ENCODE data around the gene DIPK2A. TPM values are rescaled to one million over a fixed set of nuclear protein-coding genes. Genes with fewer than 3 reads are reported as not detected.

Gene DIPK2A
- total RNA-seq, 6 donors from 2014 or later = 15.7 to 73.6 (median 28.0) TPM

DNA sequence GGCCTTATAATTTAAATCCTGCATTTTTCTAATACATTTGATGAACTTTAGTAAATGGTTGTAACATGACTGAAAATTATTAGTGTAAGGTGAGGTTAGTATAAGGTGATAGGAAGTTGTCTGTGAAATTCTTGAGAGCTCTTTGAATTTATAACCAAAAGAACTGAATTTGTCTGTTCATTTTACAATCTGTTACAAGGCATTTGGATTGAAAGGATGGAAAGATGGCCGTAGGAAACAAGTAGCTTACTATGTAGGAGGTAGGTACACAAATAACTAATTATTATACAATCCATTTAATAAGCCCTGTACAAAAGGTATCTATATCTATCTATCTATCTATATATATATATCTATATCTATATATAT is 6.6 kb downstream of the DIPK2A start:
- peak overlapping the region in 3 of 4 donors; percentile 31 to 60 (median 49) for H3K27ac ChIP-seq
- TF ChIP-seq POLR2A (IDR thresholded peaks at IDR 0.05) (no peak), POLR2AphosphoS5 (IDR thresholded peaks at IDR 0.05) (no peak), EP300 (IDR thresholded peaks at IDR 0.05) (no peak)
- TF ChIP-seq, protein P1, sequence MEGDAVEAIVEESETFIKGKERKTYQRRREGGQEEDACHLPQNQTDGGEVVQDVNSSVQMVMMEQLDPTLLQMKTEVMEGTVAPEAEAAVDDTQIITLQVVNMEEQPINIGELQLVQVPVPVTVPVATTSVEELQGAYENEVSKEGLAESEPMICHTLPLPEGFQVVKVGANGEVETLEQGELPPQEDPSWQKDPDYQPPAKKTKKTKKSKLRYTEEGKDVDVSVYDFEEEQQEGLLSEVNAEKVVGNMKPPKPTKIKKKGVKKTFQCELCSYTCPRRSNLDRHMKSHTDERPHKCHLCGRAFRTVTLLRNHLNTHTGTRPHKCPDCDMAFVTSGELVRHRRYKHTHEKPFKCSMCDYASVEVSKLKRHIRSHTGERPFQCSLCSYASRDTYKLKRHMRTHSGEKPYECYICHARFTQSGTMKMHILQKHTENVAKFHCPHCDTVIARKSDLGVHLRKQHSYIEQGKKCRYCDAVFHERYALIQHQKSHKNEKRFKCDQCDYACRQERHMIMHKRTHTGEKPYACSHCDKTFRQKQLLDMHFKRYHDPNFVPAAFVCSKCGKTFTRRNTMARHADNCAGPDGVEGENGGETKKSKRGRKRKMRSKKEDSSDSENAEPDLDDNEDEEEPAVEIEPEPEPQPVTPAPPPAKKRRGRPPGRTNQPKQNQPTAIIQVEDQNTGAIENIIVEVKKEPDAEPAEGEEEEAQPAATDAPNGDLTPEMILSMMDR (IDR thresholded peaks at IDR 0.05) = no peak
- ATAC-seq (ENCODE audit: low FRiP score in 2 of 2) = no peak

DNA sequence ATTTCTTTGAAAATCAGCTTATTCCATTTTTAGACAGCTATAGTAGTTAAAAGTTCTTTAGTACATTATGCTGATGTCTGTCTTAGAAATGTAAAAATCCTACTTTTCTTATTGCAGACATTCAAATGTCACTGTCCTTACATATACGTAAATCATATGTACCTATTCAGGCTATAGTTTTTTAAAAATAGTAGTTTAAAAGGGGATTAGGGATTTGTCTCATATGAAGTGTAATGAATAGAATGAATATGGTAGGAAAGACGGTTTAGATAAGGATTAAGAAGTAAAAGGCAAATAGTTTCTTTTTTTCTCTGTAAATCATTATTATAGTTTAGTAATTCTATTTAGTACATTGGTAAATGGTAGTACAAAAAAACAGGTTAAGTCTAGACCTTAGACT is 7.4 kb downstream of the DIPK2A start:
- H3K27me3 ChIP-seq = no peaks in the 10 kb centered on the region
- no peak for ATAC-seq (ENCODE audit: low FRiP score in 2 of 2)
- no peak for TF ChIP-seq POLR2AphosphoS5 (IDR thresholded peaks at IDR 0.05)
- TF ChIP-seq EP300 (IDR thresholded peaks at IDR 0.05) = no peak
- WGBS, 2 donors = 81 to 87% methylated on average over 2 of the region's 2 CpGs
- H3K9me3 ChIP-seq = no peaks in the 10 kb centered on the region
- no peak for DNase-seq
- peaks cover 18 to 34% (median 20%) of the 10 kb centered on the region in 4 donors for H3K4me1 ChIP-seq
- H3K36me3 ChIP-seq = no peaks in the 10 kb centered on the region
- no peak overlapping the region for H3K4me3 ChIP-seq
- no peak overlapping the region for H3K27ac ChIP-seq

More for the DNA sequence above, 6.6 kb downstream of the DIPK2A start:
- WGBS, 2 donors = 68 to 82% methylated on average over 1 of the region's 1 CpG
- H3K4me3 ChIP-seq = no peak overlapping the region
- DNase-seq = no peak
- H3K27me3 ChIP-seq = no peaks in the 10 kb centered on the region
- peaks cover 22 to 34% (median 24%) of the 10 kb centered on the region in 4 donors for H3K4me1 ChIP-seq
- no peaks in the 10 kb centered on the region for H3K36me3 ChIP-seq
- H3K9me3 ChIP-seq = no peaks in the 10 kb centered on the region

DNA sequence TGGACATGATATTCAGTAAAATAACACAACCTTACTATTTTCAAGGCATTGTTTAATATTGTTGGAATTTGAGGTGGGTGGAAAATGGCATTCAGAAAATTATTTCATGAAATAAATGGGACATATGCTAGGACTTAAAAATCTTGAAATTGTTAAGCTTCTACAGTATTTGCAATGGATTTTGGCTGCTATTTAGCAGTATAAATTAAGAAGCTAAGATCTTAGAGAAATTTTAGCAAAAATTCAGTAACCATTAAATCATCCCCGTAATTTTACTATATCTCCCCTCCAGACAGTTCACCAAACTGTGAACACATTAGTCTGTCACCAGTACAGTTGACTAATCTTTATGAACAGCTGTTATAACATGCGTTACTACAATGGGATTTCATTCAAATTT is 8.2 kb downstream of the DIPK2A start:
- no peaks in the 10 kb centered on the region for H3K36me3 ChIP-seq
- no peak for ATAC-seq (ENCODE audit: low FRiP score in 2 of 2)
- no peak for DNase-seq

DNA sequence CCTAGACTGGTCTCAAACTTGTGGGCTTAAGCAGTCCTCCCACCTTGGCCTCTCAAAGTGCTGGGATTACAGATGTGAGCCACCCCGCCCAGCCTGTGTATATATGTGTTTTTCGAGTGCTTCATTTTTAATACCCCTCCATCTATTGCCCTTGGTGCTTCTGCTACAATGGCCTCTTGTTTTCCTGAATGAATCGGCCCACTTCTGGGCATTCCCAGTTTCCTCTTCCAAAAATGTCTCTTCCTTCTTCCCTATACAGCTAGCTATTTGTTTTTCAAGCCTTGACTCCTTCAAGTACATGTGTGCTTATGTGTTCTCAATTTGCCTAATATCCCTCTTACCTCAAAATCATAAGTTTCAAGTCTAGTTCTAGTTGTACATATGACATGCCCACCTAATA is 16.7 kb downstream of the DIPK2A start:
- no peak for ATAC-seq (ENCODE audit: low FRiP score in 2 of 2)
- peaks cover 0 to 4% (median 2%) of the 10 kb centered on the region in 4 donors for H3K4me1 ChIP-seq
- 81 to 86% methylated on average over 3 of the region's 3 CpGs for WGBS, 2 donors
- peaks cover 0 to 15% (median 0%) of the 10 kb centered on the region in 4 donors for H3K36me3 ChIP-seq
- H3K4me3 ChIP-seq = no peak overlapping the region
- no peaks in the 10 kb centered on the region for H3K27me3 ChIP-seq
- H3K9me3 ChIP-seq = no peaks in the 10 kb centered on the region
- H3K27ac ChIP-seq = no peak overlapping the region
- TF ChIP-seq, protein P1 (IDR thresholded peaks at IDR 0.05) = no peak
- TF ChIP-seq EP300 (IDR thresholded peaks at IDR 0.05) (no peak), POLR2AphosphoS5 (IDR thresholded peaks at IDR 0.05) (no peak), POLR2A (IDR thresholded peaks at IDR 0.05) (no peak)
- DNase-seq = no peak

More for the DNA sequence above, 8.2 kb downstream of the DIPK2A start:
- Histone ChIP-seq H3K4me1 (peaks cover 13 to 30% (median 15%) of the 10 kb centered on the region in 4 donors), H3K9me3 (no peaks in the 10 kb centered on the region), H3K4me3 (no peak overlapping the region), H3K27ac (no peak overlapping the region), H3K27me3 (no peaks in the 10 kb centered on the region)
- WGBS, 2 donors = 77% methylated on average over 2 of the region's 2 CpGs
- TF ChIP-seq POLR2AphosphoS5 (IDR thresholded peaks at IDR 0.05) (no peak), POLR2A (IDR thresholded peaks at IDR 0.05) (no peak), EP300 (IDR thresholded peaks at IDR 0.05) (no peak)
- TF ChIP-seq, protein P1 (IDR thresholded peaks at IDR 0.05) = no peak

DNA sequence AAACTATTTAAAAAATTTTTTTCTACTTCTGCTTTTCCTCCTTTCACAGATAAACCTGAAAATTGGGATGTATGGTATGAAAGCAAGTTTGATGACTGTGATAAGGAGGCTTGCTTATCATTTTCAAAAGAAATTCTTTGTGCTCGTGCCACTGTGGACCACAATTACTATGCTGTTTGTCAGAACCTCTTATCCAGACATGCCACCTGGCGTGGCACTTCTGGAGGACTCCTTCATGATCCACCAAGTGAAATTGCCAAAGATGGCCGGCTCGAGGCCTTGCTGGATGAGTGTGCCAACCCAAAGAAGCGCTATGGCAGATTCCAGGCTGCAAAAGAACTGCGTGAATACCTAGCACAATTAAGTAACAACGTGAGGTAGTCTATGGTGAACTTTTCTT is 17.8 kb downstream of the DIPK2A start:
- no peak overlapping the region for H3K27ac ChIP-seq
- peaks cover 0 to 4% (median 2%) of the 10 kb centered on the region in 4 donors for H3K4me1 ChIP-seq
- H3K36me3 ChIP-seq = peaks cover 0 to 17% (median 0%) of the 10 kb centered on the region in 4 donors
- no peaks in the 10 kb centered on the region for H3K9me3 ChIP-seq
- TF ChIP-seq, protein P1 (IDR thresholded peaks at IDR 0.05) = no peak
- TF ChIP-seq POLR2AphosphoS5 (IDR thresholded peaks at IDR 0.05) (no peak), EP300 (IDR thresholded peaks at IDR 0.05) (no peak), POLR2A (IDR thresholded peaks at IDR 0.05) (no peak)
- no peak overlapping the region for H3K4me3 ChIP-seq
- WGBS, 2 donors = 90 to 94% methylated on average over 7 of the region's 7 CpGs
- no peak for ATAC-seq (ENCODE audit: low FRiP score in 2 of 2)
- DNase-seq = no peak
- H3K27me3 ChIP-seq = no peaks in the 10 kb centered on the region
